Measurements from ENCODE around the gene CCDC17.

GRCh38 chr1:45617618-45618017, 6.2 kb downstream of the CCDC17 start:
- TF ChIP-seq JUND (IDR thresholded peaks at IDR 0.05), result no peak
- TF ChIP-seq, protein P1, sequence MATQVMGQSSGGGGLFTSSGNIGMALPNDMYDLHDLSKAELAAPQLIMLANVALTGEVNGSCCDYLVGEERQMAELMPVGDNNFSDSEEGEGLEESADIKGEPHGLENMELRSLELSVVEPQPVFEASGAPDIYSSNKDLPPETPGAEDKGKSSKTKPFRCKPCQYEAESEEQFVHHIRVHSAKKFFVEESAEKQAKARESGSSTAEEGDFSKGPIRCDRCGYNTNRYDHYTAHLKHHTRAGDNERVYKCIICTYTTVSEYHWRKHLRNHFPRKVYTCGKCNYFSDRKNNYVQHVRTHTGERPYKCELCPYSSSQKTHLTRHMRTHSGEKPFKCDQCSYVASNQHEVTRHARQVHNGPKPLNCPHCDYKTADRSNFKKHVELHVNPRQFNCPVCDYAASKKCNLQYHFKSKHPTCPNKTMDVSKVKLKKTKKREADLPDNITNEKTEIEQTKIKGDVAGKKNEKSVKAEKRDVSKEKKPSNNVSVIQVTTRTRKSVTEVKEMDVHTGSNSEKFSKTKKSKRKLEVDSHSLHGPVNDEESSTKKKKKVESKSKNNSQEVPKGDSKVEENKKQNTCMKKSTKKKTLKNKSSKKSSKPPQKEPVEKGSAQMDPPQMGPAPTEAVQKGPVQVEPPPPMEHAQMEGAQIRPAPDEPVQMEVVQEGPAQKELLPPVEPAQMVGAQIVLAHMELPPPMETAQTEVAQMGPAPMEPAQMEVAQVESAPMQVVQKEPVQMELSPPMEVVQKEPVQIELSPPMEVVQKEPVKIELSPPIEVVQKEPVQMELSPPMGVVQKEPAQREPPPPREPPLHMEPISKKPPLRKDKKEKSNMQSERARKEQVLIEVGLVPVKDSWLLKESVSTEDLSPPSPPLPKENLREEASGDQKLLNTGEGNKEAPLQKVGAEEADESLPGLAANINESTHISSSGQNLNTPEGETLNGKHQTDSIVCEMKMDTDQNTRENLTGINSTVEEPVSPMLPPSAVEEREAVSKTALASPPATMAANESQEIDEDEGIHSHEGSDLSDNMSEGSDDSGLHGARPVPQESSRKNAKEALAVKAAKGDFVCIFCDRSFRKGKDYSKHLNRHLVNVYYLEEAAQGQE (IDR thresholded peaks at IDR 0.05), result no peak

Data from liver (tissue), 2 donors.